Tibial nerve (tissue), 4 donors: ENCODE results near the gene TUBGCP5. TPM values are rescaled to one million over a fixed set of nuclear protein-coding genes. Genes with fewer than 3 reads are reported as not detected.
A peak's percentile ranks its signal among the peaks of the same experiment; 100 is the strongest.

ENCODE experiments used
- DNase-seq, 2 donors: peaks; one replicate each; pipeline ENCODE4 v3.0.0-alpha.2; 2019; ENCODE audit warnings: low spot score in 2 of 2
- H3K27ac ChIP-seq, 4 donors: fragments of 200-600 bp; sonication (generic) in 3 of 4; one replicate each; pipeline ENCODE4 v1.5.1; 2017 to 2019; ENCODE audit warnings: mild to moderate bottlenecking in 1 of 4
- H3K27me3 ChIP-seq, 2 donors: fragments of 200-600 bp; sonication (generic) in 1 of 2; one replicate each; pipeline versions ENCODE4 v1.5.1 to v1.6.0; 2017 to 2019
- H3K36me3 ChIP-seq, 3 donors: fragments of 200-600 bp; sonication (generic); one replicate each; pipeline ENCODE4 v1.5.1; 2018 to 2019
- H3K4me1 ChIP-seq, 4 donors: fragments of 200-600 bp; sonication (generic) in 3 of 4; one replicate each; pipeline ENCODE4 v1.5.1; 2017 to 2019
- H3K4me3 ChIP-seq, 4 donors: fragments of 200-600 bp; sonication (generic) in 3 of 4; one replicate each; pipeline ENCODE4 v1.5.1; 2017 to 2019; ENCODE audit warnings: mild to moderate bottlenecking in 1 of 4, moderate library complexity in 1 of 4
- H3K9me3 ChIP-seq, 4 donors: fragments of 200-600 bp; sonication (generic) in 3 of 4; one replicate each; pipeline ENCODE4 v1.5.1; 2017 to 2019
- EP300 ChIP-seq, 2 donors: sonication (generic); formaldehyde crosslinking; IDR thresholded peaks; one replicate each; pipeline ENCODE4 v1.6.1; 2017; ENCODE audit warnings: antibody characterized with exemption in 2 of 2, mild to moderate bottlenecking in 1 of 2
- POLR2A ChIP-seq, 2 donors: fragments of 450-650 bp; IDR thresholded peaks; one replicate each; pipeline ENCODE4 v1.6.1; 2017; ENCODE audit warnings: antibody characterized with exemption in 2 of 2, mild to moderate bottlenecking in 2 of 2, moderate library complexity in 2 of 2
- WGBS, 2 donors: methylation state at CpG; one replicate each; pipeline ENCODE4 v1.1.5; 2018; 5-methylcytosine and 5-hydroxymethylcytosine counted together
- total RNA-seq, 4 donors: library from RNA; depleted of rRNA; stranded (reverse); fragments of >200 nt; gene quantifications; one replicate each; pipeline ENCODE4 v1.1.0, GENCODE V29; 2016
- TF ChIP-seq, protein P1 (sequence below), 5 experiments: fragments of 200-600 bp in 3 of 5; fragments of 450-650 bp in 2 of 5; sonication (generic) in 3 of 5; IDR thresholded peaks; one replicate each; pipeline ENCODE4 v1.5.1; 2016 to 2019; ENCODE audit warnings: antibody characterized with exemption in 5 of 5, mild to moderate bottlenecking in 3 of 5, moderate library complexity in 2 of 5

The TUBGCP5 gene
- total RNA-seq, 4 donors from 2014 or later: 26.3 to 47.3 (median 31.6) TPM

DNA sequence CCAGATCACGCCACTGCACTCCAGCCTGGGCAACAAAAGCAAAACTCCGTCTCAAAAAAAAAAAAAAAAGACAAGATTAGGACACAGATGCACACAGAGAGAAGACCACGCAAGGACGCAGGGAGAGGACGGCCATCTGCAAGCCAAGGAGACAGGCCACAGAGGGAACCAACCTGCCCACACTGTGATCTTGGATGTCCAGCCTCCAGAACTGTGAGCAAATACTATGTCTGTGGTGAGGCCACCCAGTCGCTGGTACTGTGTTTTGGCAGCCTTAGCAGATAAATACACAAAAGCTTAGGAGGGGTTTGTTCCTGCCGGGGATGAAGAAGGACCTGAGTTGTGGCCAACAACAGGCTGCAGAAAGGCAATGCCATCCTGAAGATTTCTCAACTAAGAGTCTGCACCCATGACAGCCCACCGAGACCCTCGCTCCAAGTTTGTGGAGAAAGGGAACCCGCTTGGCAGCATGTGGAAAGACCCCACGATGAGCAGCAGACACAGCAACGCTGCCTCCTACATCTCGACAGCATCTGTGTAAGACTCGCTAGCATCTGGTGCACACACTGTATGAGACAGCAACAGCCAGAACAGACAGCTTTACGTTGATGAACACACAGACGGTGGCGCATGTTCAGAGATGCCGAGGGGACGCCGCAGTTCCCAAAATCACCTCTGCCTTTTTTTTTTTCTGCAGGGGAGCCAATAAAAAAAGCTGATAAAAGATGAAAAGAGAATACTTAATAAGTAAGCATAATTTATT is 72.9 kb downstream of the TUBGCP5 start:
- WGBS, 2 donors: 81 to 82% methylated on average over 20 of the region's 20 CpGs
- DNase-seq: no peak
- Histone ChIP-seq H3K27me3 (no peaks in the 10 kb centered on the region), H3K4me3 (no peak overlapping the region), H3K27ac (no peak overlapping the region), H3K9me3 (peaks cover 0 to 5% (median 0%) of the 10 kb centered on the region in 4 donors), H3K4me1 (peaks cover 0 to 54% (median 9%) of the 10 kb centered on the region in 4 donors), H3K36me3 (peaks cover 0 to 8% (median 0%) of the 10 kb centered on the region in 3 donors)
- TF ChIP-seq POLR2A (IDR thresholded peaks at IDR 0.05) (no peak), EP300 (IDR thresholded peaks at IDR 0.05) (no peak)
- TF ChIP-seq, protein P1, sequence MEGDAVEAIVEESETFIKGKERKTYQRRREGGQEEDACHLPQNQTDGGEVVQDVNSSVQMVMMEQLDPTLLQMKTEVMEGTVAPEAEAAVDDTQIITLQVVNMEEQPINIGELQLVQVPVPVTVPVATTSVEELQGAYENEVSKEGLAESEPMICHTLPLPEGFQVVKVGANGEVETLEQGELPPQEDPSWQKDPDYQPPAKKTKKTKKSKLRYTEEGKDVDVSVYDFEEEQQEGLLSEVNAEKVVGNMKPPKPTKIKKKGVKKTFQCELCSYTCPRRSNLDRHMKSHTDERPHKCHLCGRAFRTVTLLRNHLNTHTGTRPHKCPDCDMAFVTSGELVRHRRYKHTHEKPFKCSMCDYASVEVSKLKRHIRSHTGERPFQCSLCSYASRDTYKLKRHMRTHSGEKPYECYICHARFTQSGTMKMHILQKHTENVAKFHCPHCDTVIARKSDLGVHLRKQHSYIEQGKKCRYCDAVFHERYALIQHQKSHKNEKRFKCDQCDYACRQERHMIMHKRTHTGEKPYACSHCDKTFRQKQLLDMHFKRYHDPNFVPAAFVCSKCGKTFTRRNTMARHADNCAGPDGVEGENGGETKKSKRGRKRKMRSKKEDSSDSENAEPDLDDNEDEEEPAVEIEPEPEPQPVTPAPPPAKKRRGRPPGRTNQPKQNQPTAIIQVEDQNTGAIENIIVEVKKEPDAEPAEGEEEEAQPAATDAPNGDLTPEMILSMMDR (IDR thresholded peaks at IDR 0.05): no peak

DNA sequence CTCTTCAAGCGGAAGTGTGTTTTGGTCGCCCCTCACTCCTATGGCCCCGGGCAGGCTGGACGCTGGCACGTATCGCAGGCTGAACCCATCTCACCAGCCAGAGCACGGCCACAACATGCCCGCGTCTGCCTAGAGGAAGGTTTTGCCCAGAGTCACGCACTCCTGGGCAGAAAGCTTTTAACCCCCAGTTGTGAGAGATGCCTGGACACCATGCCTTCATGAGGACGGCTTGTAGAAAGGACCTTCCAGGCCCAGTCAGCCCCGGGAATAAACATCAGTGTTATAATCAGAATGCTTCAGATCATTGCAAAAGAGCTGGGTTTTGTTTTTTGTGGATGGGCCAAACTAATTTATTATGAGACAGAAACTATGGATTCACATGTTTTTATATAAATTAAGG is 75.7 kb downstream of the TUBGCP5 start:
- Histone ChIP-seq H3K27me3 (no peaks in the 10 kb centered on the region), H3K4me1 (peaks cover 0 to 78% (median 18%) of the 10 kb centered on the region in 4 donors), H3K36me3 (no peaks in the 10 kb centered on the region), H3K4me3 (no peak overlapping the region), H3K27ac (peak overlapping the region in 2 of 4 donors; percentile 14 to 69), H3K9me3 (no peaks in the 10 kb centered on the region)
- WGBS, 2 donors: 59 to 67% methylated on average over 12 of the region's 12 CpGs
- DNase-seq: no peak
- no peak for TF ChIP-seq POLR2A (IDR thresholded peaks at IDR 0.05)
- TF ChIP-seq EP300 (IDR thresholded peaks at IDR 0.05): no peak
- TF ChIP-seq, protein P1 (IDR thresholded peaks at IDR 0.05): no peak

DNA sequence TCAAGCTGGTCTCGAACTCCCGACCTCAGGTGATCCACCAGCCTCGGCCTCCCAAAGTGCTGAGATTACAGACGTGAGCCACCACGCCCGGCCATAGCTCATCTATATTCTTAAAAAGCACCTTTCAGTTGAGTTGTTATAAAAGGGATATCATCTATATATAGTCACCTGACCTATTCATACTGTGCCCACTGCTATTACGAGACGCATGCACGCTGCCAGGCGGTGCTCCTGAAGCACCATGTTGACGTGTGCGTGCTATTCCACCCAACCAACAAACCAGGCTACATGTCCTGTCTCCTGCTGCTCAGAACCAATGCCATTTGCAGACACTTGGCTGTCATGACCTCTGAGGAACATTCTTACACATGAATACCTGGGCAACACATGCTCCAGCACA is 76.8 kb downstream of the TUBGCP5 start:
- H3K4me3 ChIP-seq: no peak overlapping the region

DNA sequence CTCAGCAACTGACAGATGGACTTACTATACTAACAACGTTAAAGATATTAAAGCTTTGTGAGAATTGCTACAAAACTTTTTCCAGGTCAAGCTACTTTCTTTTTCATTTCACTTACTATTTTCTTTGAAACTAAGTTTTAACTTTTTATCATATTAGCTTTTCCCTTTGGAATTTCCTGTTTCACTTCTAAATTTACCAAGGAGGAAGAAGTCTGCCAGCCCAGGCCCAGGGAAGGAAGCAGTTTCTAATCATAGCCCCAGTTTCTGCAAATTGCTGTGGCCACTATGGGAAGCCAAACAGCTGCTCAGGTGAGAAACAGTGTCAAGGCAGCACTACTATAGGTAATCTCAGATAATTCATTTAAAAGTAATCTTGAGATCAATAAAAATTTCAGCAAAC is 77.6 kb downstream of the TUBGCP5 start:
- TF ChIP-seq POLR2A (IDR thresholded peaks at IDR 0.05): no peak
- TF ChIP-seq EP300 (IDR thresholded peaks at IDR 0.05): no peak
- TF ChIP-seq, protein P1 (IDR thresholded peaks at IDR 0.05): no peak
- 0 to 4% methylated on average over 1 of the region's 1 CpG for WGBS, 2 donors
- no peaks in the 10 kb centered on the region for H3K36me3 ChIP-seq
- peak overlapping the region in 3 of 4 donors; percentile 40 to 62 (median 57) for H3K27ac ChIP-seq
- no peaks in the 10 kb centered on the region for H3K27me3 ChIP-seq
- H3K4me3 ChIP-seq: no peak overlapping the region
- H3K4me1 ChIP-seq: peaks cover 0 to 80% (median 18%) of the 10 kb centered on the region in 4 donors
- H3K9me3 ChIP-seq: no peaks in the 10 kb centered on the region
- no peak for DNase-seq

More for the DNA sequence above, 76.8 kb downstream of the TUBGCP5 start:
- DNase-seq: no peak
- TF ChIP-seq, protein P1 (IDR thresholded peaks at IDR 0.05): no peak
- TF ChIP-seq EP300 (IDR thresholded peaks at IDR 0.05): no peak
- no peak for TF ChIP-seq POLR2A (IDR thresholded peaks at IDR 0.05)
- H3K4me1 ChIP-seq: peaks cover 0 to 75% (median 18%) of the 10 kb centered on the region in 4 donors
- H3K36me3 ChIP-seq: no peaks in the 10 kb centered on the region
- H3K27me3 ChIP-seq: no peaks in the 10 kb centered on the region
- no peaks in the 10 kb centered on the region for H3K9me3 ChIP-seq
- no peak overlapping the region for H3K27ac ChIP-seq
- 96 to 97% methylated on average over 12 of the region's 12 CpGs for WGBS, 2 donors

DNA sequence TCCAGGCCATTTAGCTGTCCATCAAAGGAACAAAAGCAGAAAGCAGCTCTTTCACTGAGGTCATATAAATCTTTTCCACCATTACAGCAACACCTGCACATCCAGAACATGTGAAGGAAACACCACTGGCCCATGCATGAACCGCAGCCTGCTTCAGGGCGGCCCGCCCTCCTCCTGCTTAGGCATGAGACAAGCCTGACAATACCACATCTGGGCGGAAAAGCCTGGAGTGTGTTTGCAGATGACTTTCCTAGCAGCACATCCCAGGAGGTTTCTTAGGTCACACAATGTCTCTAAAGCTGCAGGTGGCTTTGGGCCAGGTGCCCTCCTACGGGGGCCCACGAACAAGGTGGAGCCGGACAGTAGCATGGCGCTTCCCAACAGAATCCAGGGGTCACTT is 78.8 kb downstream of the TUBGCP5 start:
- Histone ChIP-seq H3K27me3 (no peaks in the 10 kb centered on the region), H3K27ac (peak overlapping the region in 1 of 4 donors; percentile 52), H3K4me3 (no peak overlapping the region), H3K9me3 (no peaks in the 10 kb centered on the region), H3K4me1 (peaks cover 0 to 88% (median 25%) of the 10 kb centered on the region in 4 donors), H3K36me3 (no peaks in the 10 kb centered on the region)
- WGBS, 2 donors: 83 to 84% methylated on average over 8 of the region's 8 CpGs
- no peak for TF ChIP-seq POLR2A (IDR thresholded peaks at IDR 0.05)
- TF ChIP-seq EP300 (IDR thresholded peaks at IDR 0.05): no peak
- TF ChIP-seq, protein P1 (IDR thresholded peaks at IDR 0.05): no peak
- DNase-seq: no peak
